HG02588 (cell line): ENCODE results near the gene GSK3A.

Source experiments
- ATAC-seq: cut with Tn5 transposase; IDR thresholded peaks from one replicate; pipeline ENCODE4 v1.9.1; 2021; ENCODE audit warnings: mild to moderate bottlenecking, moderate library complexity; ENCODE audit not compliant: unreplicated experiment

The GSK3A gene

GRCh38 chr19:42204664-42205063 is 37.7 kb downstream of the GSK3A start:
- no peak for ATAC-seq

GRCh38 chr19:42203700-42204099 is 38.7 kb downstream of the GSK3A start:
- ATAC-seq: no peak

DNA sequence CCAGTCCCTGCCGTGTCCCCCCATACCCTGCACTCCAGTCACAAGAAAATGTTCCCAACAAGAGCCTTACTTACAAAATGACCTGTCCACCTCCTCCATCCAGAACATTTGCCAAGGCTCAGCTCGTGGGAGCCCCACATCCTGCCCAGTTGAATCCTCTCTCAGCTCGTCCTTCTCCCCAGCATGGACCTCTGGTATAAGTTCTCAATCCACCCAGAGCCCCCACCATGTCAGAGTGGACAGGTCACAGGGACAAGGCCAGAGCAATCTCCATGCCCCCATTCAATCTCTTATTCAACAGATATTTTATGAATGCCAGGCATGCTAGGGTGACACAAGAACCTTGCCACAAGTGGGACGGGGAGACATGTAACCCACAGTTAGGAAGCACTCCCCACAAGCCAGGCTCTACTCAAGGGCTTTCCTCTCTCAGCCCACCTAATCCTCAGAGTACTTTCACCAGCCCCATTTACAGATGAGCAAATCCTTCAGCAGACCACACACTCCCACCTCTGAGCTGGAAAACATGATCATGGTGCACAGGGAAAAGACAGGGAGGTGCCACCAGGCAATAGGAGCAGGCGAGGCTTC is 40.0 kb downstream of the GSK3A start:
- ATAC-seq: no peak

DNA sequence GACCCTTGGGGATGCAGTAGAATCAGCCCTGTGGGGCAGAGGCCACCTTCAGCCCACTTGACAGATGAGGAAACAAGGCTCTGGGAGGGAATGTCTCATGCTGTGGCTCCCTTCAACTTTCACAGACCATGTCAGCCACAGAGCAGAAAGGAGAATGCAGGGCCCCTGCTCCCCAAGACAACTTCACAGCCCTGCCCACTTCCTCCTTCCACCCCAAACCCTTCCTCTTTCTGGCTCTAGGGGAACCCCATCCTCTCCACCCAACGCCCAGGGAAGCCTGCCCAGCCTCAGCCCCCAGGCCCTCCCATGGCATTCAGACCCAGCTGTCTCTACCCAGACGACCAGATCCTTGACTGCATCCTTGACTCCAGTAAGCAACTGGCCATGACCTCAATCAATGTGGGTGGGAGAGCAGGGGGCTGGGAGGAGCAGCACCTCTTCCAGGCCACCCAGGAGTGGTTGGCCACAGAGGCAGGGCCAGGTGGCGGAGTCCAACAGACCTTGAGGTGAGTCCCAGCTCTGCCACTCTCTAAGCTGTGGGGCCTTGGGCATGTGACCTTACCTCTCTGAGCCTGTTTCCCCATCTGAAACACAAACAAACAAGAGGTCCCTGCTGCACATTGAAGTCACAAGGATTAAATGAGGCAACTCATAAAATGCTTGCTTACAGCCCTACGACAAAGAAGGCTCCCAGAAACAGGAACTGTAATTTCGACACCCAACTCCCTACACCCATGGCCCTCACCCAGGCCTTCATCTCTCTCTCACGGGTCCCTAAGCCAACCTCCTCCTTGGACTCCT is 40.7 kb downstream of the GSK3A start:
- peak; percentile 40 for ATAC-seq

- ATAC-seq: no peak
Observed at GRCh38 chr19:42200116-42200715, 42.2 kb downstream of the GSK3A start.

DNA sequence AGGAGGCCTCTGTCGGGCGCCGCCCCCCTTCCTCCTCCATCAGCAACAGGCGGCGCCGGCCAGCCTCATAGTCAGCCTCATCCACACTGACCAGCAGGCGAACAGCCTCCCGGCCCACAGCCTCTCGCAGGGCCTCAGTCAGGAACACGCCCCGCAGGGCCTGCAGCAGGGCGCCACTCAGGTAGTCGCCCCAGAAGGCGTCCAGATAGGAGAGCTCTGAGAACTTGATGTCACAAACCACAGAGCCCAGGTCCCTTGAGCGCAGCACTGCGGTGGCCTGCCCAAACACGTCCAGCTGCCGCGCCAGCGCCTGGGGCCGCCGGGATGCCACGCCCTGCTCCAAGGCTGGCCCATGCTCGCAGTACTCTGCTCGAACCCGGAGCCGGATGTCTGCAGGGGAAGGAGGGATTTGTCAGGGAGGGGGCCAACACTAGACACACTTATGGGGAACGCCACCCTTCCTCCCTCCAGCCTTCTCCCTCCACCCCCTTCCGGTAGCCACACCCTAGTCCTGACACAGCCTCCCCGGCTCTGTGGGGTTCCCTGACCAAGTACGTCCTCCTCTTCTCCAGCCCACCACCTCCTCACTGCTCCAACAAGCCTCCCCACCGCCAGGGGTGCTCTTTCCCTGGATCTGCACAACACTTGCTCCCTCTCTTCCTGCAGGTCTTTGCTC is 42.8 kb downstream of the GSK3A start:
- peak; percentile 45 for ATAC-seq

DNA sequence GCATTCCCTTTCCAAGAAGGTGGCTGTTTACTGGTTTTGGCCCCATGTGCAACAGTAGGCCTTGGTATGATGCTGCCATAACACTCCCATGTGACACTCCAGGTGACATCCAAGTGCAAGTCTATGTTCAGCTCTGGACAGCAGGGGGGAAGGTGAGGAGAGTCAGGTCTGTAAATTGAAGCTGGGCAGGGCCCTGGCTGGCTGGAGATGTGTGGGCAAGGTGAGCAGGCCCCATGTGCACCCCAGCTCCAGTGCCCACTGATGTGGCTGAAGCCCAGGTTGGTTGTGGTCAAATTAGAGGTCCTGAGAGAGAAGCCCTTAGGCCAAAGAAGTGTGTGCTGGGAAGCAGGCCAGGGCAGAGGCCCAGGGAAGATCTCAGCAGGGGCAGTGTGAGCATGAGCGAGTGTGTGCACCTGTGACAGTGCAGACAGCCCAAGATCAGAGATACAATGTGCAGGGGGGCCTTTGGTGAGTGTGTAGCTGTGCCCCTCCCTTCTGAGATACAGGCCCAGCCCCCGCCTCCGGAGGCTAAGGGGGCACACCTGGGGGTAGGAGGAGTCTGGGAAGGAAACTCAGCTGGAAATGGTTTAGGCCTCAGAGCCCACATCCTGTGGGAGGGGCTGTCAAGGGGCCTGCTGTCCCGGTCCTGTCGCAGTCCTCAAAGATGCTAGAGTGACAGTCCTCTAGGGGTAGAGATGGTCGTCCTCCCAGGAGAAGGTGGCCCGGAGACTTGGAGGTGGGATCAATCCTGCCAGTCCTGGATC is 43.5 kb downstream of the GSK3A start:
- peak; percentile 36 for ATAC-seq

GRCh38 chr19:42197375-42197817 is 45.0 kb downstream of the GSK3A start:
- ATAC-seq: no peak

GRCh38 chr19:42196011-42197001 is 46.1 kb downstream of the GSK3A start:
- no peak for ATAC-seq

GRCh38 chr19:42193706-42194105 is 48.7 kb downstream of the GSK3A start:
- ATAC-seq: no peak

DNA sequence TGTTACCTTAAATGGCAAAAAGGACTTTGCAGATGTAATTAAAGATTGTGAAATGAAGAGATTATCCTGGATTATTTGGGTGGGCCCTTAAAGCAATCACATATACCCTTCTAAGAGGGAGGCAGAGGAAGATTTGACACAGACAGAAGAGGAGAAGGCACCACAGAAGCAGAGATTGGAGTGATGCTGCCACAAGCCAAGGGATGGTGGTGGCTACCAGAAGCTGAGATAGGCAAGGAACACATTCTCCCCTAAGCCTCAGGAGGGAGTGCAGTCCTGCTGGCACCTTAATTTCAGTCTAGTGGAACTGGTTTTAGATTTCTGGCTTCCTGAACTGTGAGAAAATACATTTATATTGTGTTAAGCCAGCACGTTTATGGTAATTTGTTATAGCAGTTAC is 49.1 kb downstream of the GSK3A start:
- no peak for ATAC-seq

DNA sequence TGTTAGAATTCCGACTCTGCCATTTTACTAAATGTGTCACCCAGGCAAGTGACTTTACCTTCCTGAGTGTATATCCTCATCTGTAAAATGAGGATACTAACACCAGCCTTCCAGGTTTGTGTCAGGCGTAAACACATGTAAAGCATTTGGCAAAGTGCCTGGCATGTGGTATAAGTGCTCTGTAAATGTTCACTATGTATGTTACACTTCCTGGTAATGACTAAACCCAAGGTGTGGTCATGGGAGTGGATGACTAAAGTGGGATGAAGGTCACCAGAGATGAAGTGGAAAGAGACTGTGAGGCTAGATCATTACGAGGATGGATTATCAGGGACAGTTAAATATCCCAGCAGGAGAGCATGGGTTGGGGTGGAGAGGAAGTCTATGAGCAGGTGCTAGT is 50.5 kb downstream of the GSK3A start:
- ATAC-seq: no peak

DNA sequence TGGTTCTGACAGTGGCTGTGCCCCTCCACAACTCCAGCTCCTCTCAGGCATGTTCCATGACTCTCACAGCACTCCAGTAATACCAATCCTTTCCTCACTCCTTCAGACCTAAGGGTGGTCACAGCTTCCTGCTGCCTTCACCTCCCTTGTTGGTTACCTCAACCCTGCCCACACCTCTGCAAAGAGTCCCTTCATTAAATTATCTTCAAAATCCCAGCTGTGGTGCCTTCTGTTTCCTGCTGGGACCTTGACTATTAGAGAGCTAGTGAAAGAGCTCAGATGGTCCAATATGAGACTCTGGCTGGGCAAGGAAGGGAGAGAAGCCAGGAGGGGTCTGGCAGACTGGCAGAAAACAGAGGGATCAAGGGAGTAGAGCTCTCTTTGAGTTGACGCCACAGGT is 51.1 kb downstream of the GSK3A start:
- no peak for ATAC-seq

- no peak for ATAC-seq
Observed at GRCh38 chr19:42189133-42189532, 53.3 kb downstream of the GSK3A start.

DNA sequence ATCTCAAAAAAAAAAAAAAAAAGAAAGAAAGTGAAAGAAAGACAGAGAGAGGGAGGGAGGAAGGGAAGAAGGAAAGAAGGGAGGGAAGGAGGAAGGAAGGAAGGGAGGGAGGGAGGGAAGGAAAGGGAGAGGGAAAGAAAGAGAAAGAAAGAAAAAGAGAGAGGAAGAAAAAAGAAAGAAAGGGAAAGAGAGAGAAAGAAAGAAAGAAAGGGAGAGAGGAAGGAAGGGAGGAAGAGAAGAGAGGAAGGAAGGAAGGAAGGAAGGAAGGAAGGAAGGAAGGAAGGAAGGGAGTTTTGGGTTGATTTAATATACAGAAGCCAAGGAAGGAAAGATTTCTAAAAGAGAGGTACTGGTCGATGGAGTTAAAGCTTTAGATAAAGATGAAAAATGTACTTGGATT is 53.7 kb downstream of the GSK3A start:
- ATAC-seq: no peak

DNA sequence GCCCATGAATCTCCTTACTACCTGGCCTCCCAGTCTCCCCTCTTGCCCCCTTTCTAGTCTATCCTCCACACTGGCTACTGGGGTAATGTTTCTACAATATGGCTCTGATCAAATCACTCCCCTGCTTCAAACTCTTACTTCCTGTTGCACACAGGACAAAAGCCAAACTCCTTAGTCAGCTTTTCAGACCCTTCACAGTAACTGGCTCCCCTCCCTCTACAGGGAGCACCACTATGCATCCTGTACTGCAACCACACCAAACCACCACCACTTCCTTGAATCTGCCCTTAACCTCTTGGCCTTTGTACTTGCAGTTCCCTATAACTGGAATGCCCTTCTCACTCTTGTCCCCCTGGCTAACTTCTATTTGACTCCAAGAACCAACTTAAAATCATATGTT is 57.1 kb downstream of the GSK3A start:
- ATAC-seq: no peak

- ATAC-seq: no peak
Observed at GRCh38 chr19:42184401-42184861, 58.0 kb downstream of the GSK3A start.
